GM21737 (cell line): Measurements from ENCODE around the gene RALY.

ENCODE experiments used
- ATAC-seq: cut with Tn5 transposase; IDR thresholded peaks from one replicate; pipeline ENCODE4 v1.9.1; 2021; ENCODE audit warnings: mild to moderate bottlenecking, moderate library complexity; ENCODE audit not compliant: unreplicated experiment

Gene RALY

DNA sequence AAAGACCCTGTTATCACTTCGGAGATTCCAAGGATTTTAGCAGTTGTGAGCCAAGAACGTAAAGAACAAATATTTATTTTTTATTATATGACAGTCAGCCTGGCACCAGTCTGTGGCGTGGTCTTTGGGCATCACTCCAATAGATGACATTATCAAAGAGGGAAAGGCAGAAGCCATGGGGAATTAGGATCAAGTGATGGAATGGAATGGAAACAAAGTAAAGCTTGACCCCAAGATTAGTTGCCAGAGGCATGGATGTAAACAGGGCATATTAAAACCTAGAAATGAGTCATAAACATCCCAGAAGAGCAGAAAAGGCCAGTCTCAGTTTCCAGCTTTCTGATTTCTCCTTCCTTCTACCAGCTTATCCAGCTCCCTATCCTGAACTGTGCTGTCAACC lies 106.9 kb downstream of the RALY start:
- no peak for ATAC-seq

- ATAC-seq = no peak
These were observed 108.6 kb downstream of the RALY start for GRCh38 chr20:34102342-34102741.

GRCh38 chr20:34104059-34104458 lies 110.3 kb downstream of the RALY start:
- ATAC-seq = no peak

- ATAC-seq = no peak
These were observed 112.4 kb downstream of the RALY start for GRCh38 chr20:34105978-34106675.

GRCh38 chr20:34108616-34109174 lies 115.0 kb downstream of the RALY start:
- ATAC-seq = no peak

DNA sequence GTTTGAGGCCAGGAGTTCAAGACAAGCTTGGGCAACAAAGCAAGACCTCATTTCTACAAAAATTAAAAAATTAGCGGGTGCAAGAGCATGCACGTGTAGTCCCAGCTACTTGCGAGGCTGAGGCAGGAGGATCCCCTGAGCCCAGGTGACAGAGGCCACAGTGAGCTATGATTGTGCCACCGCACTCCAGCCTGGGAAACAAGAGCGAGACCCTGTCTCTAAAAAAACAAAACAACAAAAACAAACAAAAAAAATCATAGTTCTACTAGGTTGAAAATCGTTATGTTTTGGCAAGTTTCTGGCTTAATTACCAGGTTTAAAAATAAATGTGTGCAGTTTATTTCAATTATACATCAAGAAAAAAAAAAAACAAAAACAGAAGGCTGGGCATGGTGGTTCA lies 115.7 kb downstream of the RALY start:
- ATAC-seq = no peak

DNA sequence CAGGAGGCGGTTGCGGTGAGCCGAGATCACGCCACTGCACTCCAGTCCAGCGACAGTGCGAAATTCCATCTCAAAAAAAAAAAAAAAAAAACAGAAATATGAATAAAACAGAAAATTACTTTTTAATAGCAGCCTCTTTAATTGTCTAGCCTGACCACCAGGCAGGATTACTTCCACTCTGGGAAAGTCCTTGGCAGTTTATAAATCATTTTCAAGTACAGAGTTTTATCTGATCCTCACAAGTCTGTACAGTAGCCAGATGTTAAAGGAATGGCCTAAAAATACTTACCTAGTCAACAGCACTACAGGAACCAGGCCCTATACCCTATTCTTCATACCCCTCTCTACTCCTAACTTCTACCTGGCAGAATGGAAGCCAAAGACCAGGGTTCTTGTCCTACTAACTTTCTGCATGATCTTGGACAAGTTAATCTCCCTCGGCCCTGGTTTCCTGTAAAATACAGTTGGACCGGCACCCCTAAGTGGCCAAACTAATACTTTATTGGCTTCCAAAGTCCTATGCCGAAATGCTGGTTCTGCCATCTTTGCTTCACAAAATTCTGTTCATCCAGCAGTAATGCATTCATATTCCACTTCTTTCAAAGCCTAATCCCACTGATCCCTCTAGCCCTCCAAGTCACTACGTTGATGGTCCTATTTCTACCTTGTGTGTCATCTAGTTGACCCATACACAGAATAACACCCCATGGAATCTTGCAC lies 116.5 kb downstream of the RALY start:
- ATAC-seq = no peak

DNA sequence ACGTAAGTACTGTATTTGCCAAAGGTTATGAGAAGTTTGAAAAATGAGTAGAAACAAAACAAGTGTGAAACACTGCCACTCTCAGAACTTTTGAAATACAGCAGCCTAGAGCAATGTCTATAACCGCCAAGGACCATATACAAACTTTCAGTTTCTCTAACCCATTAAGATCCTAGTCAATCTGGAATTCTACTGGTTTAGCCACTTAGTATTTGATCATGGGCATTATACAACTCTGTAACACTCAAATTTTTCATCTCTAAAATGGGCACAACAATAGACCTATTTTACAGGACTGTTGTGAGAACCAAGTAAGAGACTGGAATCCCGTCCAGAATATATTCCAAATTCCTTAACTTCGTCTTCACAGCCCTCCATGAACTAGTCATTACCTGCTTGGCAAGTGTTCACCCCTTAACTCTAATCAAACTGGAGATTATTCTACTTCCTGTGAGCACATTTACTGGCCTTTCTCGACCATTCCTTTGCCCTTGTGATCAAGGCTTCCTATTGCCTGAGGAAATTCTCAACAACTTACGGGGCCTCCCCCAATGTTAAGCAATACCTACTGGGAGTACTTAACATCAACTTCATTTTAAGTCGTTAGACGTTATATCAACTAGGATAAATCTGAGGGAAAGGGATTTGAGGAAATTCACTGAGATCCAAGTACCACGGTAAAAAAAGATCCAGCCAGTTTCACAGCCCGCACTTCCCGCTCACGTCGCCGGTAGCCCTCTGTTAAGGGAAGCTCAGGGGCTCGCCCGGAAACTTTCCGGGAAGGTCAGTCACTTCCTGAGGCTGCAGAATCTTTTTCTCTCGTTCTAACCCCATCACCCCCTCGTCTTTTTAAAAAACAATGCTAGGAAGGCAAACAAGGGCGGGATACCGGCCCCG lies 117.3 kb downstream of the RALY start:
- ATAC-seq = no peak

DNA sequence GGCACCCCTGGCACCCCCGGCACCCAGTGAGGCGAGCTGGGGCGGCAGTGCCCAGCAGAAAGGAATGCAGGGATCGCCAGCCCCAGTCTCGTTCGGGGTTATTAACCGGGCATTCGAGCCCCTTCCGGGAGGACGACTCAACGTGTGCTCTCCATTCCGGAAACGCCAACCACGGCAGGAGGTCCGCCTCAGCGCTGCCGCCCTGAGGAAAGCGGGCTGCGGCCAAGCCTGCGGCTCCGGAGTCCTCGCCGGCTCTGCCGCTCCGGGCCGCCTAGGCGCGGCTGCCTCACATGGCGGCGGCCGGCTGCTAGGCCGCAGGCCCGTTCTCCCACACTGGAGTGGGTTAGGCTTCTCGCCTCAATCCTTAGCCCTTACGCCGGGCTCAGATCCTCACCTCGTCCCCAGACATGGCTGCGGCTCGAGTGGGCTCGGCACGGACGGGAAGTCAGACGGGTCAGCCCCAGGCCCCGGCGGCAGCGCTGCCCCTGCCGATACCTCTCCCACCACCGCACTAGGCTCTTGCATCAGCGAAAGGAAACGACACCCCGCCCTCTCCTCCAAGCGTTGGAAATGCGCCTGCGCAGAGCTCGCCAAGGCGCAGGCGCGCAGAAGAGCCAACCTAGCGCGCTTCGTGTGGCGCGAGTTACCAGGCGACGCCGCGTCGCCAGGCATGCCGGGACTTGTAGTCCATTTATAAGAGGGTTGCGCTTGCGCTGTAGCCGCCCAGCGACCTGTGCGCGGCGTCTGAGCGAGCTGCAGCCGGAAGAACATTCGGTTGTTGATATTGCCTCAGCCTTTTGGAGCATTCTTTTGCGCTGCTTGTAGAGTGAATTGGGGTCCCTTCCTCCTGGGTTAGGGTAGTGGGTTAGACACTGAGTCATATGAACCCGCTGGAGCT lies 118.2 kb downstream of the RALY start, which contains the start of gene EIF2S2:
TSS of gene EIF2S2 (minus strand) at position 542 of the 898 bp plus-strand sequence. CDS start at position 409, 133 bp downstream.
- peak; percentile 77 for ATAC-seq

- ATAC-seq = no peak
These were observed 118.9 kb downstream of the RALY start for GRCh38 chr20:34112600-34113101.

DNA sequence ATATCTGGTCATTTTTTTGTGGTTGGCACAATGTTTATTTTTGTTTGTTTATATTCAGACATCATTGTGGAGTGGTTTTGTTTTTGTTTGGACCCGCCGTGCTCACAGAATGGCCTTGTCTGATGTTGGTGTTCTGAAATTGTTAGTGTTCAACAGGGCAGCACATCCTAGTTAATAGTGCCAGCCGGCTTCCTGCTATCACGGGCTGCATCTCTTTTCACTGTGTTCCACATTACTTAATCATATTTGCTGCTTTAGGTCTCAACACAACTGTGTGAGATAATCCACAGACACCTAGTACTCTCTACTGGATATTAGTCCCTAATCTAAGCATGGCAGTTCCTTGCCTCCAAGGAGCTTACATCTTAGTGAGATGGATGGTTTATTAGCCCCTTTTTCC lies 121.1 kb downstream of the RALY start:
- no peak for ATAC-seq

GRCh38 chr20:34115232-34115631 lies 121.5 kb downstream of the RALY start:
- no peak for ATAC-seq

DNA sequence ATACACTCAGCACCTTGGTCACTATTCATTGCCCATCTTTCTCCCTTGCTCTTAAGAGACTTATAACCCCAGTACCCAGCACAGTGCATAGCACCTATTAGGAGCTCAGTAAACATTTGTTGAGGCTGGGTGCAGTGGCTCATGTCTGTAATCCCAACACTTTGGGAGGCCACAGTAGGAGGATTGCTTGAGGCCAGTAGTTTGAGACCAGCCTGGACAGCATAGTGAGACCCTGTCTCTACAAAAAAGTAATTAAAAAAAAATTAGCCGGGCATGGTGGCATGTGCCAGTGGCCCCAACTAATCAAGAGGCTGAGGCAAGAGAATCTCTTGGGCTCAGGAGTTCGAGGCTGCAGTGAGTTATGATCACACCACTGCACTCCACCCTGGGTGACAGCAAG lies 126.5 kb downstream of the RALY start:
- ATAC-seq = no peak

DNA sequence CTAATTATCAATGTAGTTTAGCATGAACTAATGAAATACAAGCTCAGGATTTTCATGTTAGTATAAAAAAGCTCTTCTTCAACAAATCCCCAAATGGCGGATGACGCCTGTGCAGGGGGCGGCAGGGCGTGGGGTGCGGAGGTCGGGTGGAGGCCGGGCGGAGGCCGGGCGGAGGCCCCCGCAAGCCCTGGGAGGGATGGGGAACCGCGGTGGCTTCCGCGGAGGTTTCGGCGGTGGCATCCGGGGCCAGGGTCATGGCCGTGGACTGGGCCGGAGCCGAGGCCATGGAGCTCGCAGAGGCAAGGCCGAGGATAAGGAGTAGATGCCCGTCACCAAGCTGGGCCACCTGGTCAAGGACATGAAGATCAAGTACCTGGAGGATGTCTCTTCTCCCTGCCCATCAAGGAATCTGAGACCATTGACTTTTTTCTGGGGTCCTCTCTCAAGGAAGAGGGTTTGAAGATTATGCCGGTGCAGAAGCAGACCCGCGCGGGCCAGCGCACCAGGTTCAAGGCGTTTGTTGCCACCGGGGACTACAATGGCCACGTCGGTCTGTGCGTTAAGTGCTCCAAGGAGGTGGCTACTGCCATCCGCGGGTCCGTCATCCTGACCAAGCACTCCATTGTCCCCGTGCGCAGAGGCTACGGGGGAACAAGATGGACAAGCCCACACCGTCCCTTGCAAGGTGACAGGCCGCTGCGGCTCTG lies 128.7 kb downstream of the RALY start:
- no peak for ATAC-seq

DNA sequence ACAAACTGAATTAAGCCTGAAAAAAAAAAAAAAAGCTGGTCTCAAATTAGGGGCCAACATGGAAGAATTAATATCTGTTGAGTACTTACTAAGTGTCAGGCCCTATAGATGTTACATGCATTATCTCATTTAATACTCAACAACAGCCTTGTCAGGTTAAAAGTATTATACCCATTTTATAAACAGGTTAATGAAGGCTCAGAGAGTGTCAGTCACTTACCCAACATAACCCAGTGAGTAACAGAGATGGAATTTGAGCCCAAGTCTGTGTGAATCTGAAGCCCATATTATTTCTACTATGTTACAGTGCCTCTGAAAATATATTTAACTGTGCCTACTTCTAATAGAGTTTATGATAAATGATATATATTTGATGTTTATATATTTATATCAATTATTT lies 129.6 kb downstream of the RALY start:
- no peak for ATAC-seq

- ATAC-seq = peak; percentile 72
These were observed 130.9 kb downstream of the RALY start for GRCh38 chr20:34124469-34125249.

DNA sequence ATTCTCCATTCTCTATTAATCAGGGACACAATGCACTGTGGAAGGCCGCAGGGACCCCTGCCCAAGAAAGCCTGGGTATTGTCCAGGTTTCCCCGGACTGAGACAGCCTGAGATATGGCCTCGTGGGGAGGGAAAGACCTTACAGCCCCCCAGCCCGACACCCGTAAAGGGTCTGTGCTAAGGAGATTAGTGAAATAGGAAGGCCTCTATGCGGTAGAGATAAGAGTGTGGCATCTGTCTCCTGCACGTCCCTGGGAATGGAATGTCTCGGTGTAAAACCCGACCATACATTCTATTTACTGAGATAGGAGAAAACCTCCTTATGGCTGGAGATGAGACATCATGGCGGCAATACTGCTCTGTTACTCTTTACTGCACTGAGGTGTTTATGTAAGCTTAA lies 134.1 kb downstream of the RALY start:
- no peak for ATAC-seq

- ATAC-seq = peak; percentile 65
These were observed 135.9 kb downstream of the RALY start for GRCh38 chr20:34129518-34130162.
